PFSK-1 (cell line): ENCODE measurements around the gene HIC1.

Source experiments
- FOXP2 ChIP-seq: optimal IDR thresholded peaks from 2 replicates; pipeline ENCODE3; 2011; ENCODE audit warnings: borderline replicate concordance, control low read depth, inconsistent platforms; ENCODE audit not compliant: insufficient read depth; ENCODE audit errors: extremely low read length, extremely low read depth
- POLR2AphosphoS5 ChIP-seq: IDR thresholded peaks from 2 replicates; pipeline ENCODE4 v1.6.1; 2012; ENCODE audit warnings: low read depth, mild to moderate bottlenecking, control low read depth, low read length, moderate library complexity
- REST ChIP-seq, 2 experiments: IDR thresholded peaks; 2 replicates each; pipeline versions ENCODE4 v1.6.1 to v1.8.0; 2011 to 2012; ENCODE audit warnings: low read depth in 2 of 2, low read length in 2 of 2, control low read depth in 1 of 2, inconsistent platforms in 1 of 2, mild to moderate bottlenecking in 1 of 2, moderate library complexity in 1 of 2; ENCODE audit not compliant: insufficient read depth in 1 of 2
- SIN3A ChIP-seq: IDR thresholded peaks from 2 replicates; pipeline ENCODE4 v1.6.1; 2012; ENCODE audit warnings: mild to moderate bottlenecking, low read length, moderate library complexity, borderline replicate concordance; ENCODE audit not compliant: insufficient read depth
- TAF1 ChIP-seq: IDR thresholded peaks from 2 replicates; pipeline ENCODE4 v1.6.1; 2012; ENCODE audit warnings: low read length, control low read depth, borderline replicate concordance; ENCODE audit not compliant: insufficient read depth

The HIC1 gene

GRCh38 chr17:2028234-2028614, 26.7 kb upstream of the HIC1 start:
- no peak for TF ChIP-seq SIN3A
- no peak for TF ChIP-seq FOXP2
- TF ChIP-seq POLR2AphosphoS5: no peak
- no peak for TF ChIP-seq REST (IDR thresholded peaks at IDR 0.05; ENCODE audit: insufficient read depth in 1 of 2, low read depth in 2 of 2, low read length in 2 of 2)
- TF ChIP-seq TAF1: no peak

- TF ChIP-seq POLR2AphosphoS5 (no peak), FOXP2 (no peak), TAF1 (no peak), REST (IDR thresholded peaks at IDR 0.05; ENCODE audit: insufficient read depth in 1 of 2, low read depth in 2 of 2, low read length in 2 of 2) (no peak), SIN3A (no peak)
These were observed 26.2 kb upstream of the HIC1 start for GRCh38 chr17:2028737-2029136.

GRCh38 chr17:2029911-2030778, 24.8 kb upstream of the HIC1 start, which contains the start of gene DPH1:
Gene DPH1, plus strand, starts transcription at chr17:2030153. Its CDS starts 17 bp downstream, at chr17:2030170.
- TF ChIP-seq REST (IDR thresholded peaks at IDR 0.05; ENCODE audit: insufficient read depth in 1 of 2, low read depth in 2 of 2, low read length in 2 of 2) (no peak), POLR2AphosphoS5 (peak; percentile 47; the same call in 1 of the 2 replicates), FOXP2 (peak; percentile 53), SIN3A (peak; percentile 99), TAF1 (0 out of 2 replicates have a peak, but pooled peaks have one; percentile 54)

- TF ChIP-seq POLR2AphosphoS5 (no peak), SIN3A (no peak), REST (IDR thresholded peaks at IDR 0.05; ENCODE audit: insufficient read depth in 1 of 2, low read depth in 2 of 2, low read length in 2 of 2) (no peak), TAF1 (no peak), FOXP2 (no peak)
These were observed 24.1 kb upstream of the HIC1 start for GRCh38 chr17:2030779-2031163.
